ENCODE measurements around the gene ERF. TPM values are rescaled to one million over a fixed set of nuclear protein-coding genes. Genes with fewer than 3 reads are reported as not detected.
A peak's percentile ranks its signal among the peaks of the same experiment; 100 is the strongest.

ERF gene
- total RNA-seq, 1 donor from 2014 or later, result 51.6 TPM

GRCh38 chr19:42276284-42276683, 21.4 kb upstream of the ERF start:
- intact Hi-C loops (cut with DNase I), result no loop called here
- Histone ChIP-seq H3K27ac (peak overlapping the region; percentile 93 to 96), H3K27me3 (no peaks in the 10 kb centered on the region), H3K4me1 (peaks cover 33 to 53% of the 10 kb centered on the region in 2 donors), H3K36me3 (peaks cover 35 to 36% of the 10 kb centered on the region in 2 donors), H3K4me3 (no peak overlapping the region), H3K9me3 (no peaks in the 10 kb centered on the region)
- no peak for DNase-seq (ENCODE audit: low spot score in 2 of 2)
- TF ChIP-seq CTCF (IDR thresholded peaks at IDR 0.05), result no peak

GRCh38 chr19:42275517-42275916, 20.6 kb upstream of the ERF start:
- Histone ChIP-seq H3K4me3 (no peak overlapping the region), H3K9me3 (no peaks in the 10 kb centered on the region), H3K36me3 (peaks cover 35 to 36% of the 10 kb centered on the region in 2 donors), H3K4me1 (peaks cover 35 to 57% of the 10 kb centered on the region in 2 donors), H3K27me3 (no peaks in the 10 kb centered on the region), H3K27ac (peak overlapping the region; percentile 93 to 96)
- no peak for DNase-seq (ENCODE audit: low spot score in 2 of 2)
- no peak for TF ChIP-seq CTCF (IDR thresholded peaks at IDR 0.05)
- intact Hi-C loops (cut with DNase I), result no loop called here

GRCh38 chr19:42275103-42275502, 20.2 kb upstream of the ERF start:
- no peaks in the 10 kb centered on the region for H3K9me3 ChIP-seq
- H3K27ac ChIP-seq, result peak overlapping the region; percentile 93 to 96
- H3K36me3 ChIP-seq, result peaks cover 35 to 36% of the 10 kb centered on the region in 2 donors
- H3K4me1 ChIP-seq, result peaks cover 35 to 58% of the 10 kb centered on the region in 2 donors
- no peak for TF ChIP-seq CTCF (IDR thresholded peaks at IDR 0.05)
- H3K27me3 ChIP-seq, result no peaks in the 10 kb centered on the region
- no peak for DNase-seq (ENCODE audit: low spot score in 2 of 2)
- intact Hi-C loops (cut with DNase I), result no loop called here
- H3K4me3 ChIP-seq, result no peak overlapping the region

GRCh38 chr19:42274065-42274682, 19.2 kb upstream of the ERF start:
- no peak for TF ChIP-seq CTCF (IDR thresholded peaks at IDR 0.05)
- Histone ChIP-seq H3K36me3 (peaks cover 35 to 36% of the 10 kb centered on the region in 2 donors), H3K4me3 (no peak overlapping the region), H3K9me3 (no peaks in the 10 kb centered on the region), H3K27ac (peak overlapping the region; percentile 93 to 96), H3K4me1 (peaks cover 30 to 56% of the 10 kb centered on the region in 2 donors), H3K27me3 (no peaks in the 10 kb centered on the region)
- intact Hi-C loops (cut with DNase I), result no loop called here
- DNase-seq (ENCODE audit: low spot score in 2 of 2), result no peak

GRCh38 chr19:42273407-42274064, 18.6 kb upstream of the ERF start:
- peak overlapping the region in 1 of 2 donors; percentile 97 for H3K27ac ChIP-seq
- H3K27me3 ChIP-seq, result no peaks in the 10 kb centered on the region
- H3K4me1 ChIP-seq, result peaks cover 23 to 49% of the 10 kb centered on the region in 2 donors
- H3K36me3 ChIP-seq, result peaks cover 35 to 36% of the 10 kb centered on the region in 2 donors
- no peak for TF ChIP-seq CTCF (IDR thresholded peaks at IDR 0.05)
- intact Hi-C loops (cut with DNase I), result no loop called here
- H3K9me3 ChIP-seq, result no peaks in the 10 kb centered on the region
- H3K4me3 ChIP-seq, result no peak overlapping the region
- peak in 1 of 2 donors; percentile 59 for DNase-seq (ENCODE audit: low spot score in 2 of 2)

Data from ascending aorta (tissue), 2 donors.